B cell (primary cell): ENCODE data around the gene POU3F3. TPM values are rescaled to one million over a fixed set of nuclear protein-coding genes. Genes with fewer than 3 reads are reported as not detected.

Experiments used
- ATAC-seq: fragments of 200-7000 bp; cut with Tn5 transposase; one replicate; pipeline ENCODE4 v1.10.0; 2021; ENCODE audit warnings: low read depth, mild to moderate bottlenecking, moderate number of reproducible peaks, moderate library complexity
- CTCF ChIA-PET: fragments of 350-600 bp; sonication (Branson Sonifier 250); formaldehyde crosslinking; loops from one replicate; lab custom pipeline; 2021; ENCODE audit warnings: antibody characterized with exemption, inconsistent platforms; lab: Charles Lee
- POLR2A ChIA-PET: fragments of 350-600 bp; sonication (Branson Sonifier 250); formaldehyde crosslinking; loops from one replicate; lab custom pipeline; 2021; ENCODE audit warnings: antibody characterized with exemption; lab: Charles Lee
- DNase-seq: peaks from one replicate; pipeline ENCODE4 v3.0.0; 2013
- H2AFZ ChIP-seq: 2 replicates; pipeline ENCODE4 v1.6.1; 2012; ENCODE audit warnings: mild to moderate bottlenecking, low read depth, low read length; ENCODE audit not compliant: insufficient read depth, poor library complexity, severe bottlenecking
- H3K27ac ChIP-seq, 2 donors: 1 replicate in 1 of 2; 2 replicates in 1 of 2; pipeline ENCODE4 v1.5.1; 2012 to 2013; ENCODE audit warnings: low read length in 2 of 2, mild to moderate bottlenecking in 2 of 2, moderate library complexity in 1 of 2
- H3K27me3 ChIP-seq, 4 experiments: fragments of 200-600 bp in 1 of 4; sonication (generic) in 1 of 4; replicated peaks in 1 of 4; 1 replicate in 2 of 4; 2 replicates in 2 of 4; pipeline versions ENCODE4 v1.6.1 to v1.7.0; 2013 to 2016; ENCODE audit warnings: low read length in 3 of 4, mild to moderate bottlenecking in 2 of 4, mixed read lengths in 1 of 4, moderate library complexity in 1 of 4; ENCODE audit not compliant: insufficient read depth in 4 of 4, control insufficient read depth in 3 of 4; ENCODE audit errors: control extremely low read depth in 1 of 4
- H3K36me3 ChIP-seq, 2 experiments: replicated peaks in 1 of 2; 1 replicate in 1 of 2; 2 replicates in 1 of 2; pipeline versions ENCODE4 v1.6.1 to v1.7.1; 2013; ENCODE audit warnings: low read length in 1 of 2; ENCODE audit not compliant: insufficient read depth in 2 of 2, control insufficient read depth in 1 of 2; ENCODE audit errors: control extremely low read depth in 1 of 2, extremely low read depth in 1 of 2
- H3K4me1 ChIP-seq, 2 donors: fragments of 200-600 bp in 1 of 2; sonication (generic) in 1 of 2; 1 replicate in 1 of 2; 2 replicates in 1 of 2; pipeline versions ENCODE4 v1.5.1 to v1.6.1; 2013 to 2017; ENCODE audit warnings: low read length in 2 of 2; ENCODE audit not compliant: control insufficient read depth in 2 of 2, insufficient read depth in 2 of 2
- H3K4me2 ChIP-seq: replicated peaks from 2 replicates; pipeline ENCODE3; 2012; ENCODE audit warnings: mild to moderate bottlenecking, low read depth, low read length; ENCODE audit not compliant: poor library complexity, severe bottlenecking
- H3K4me3 ChIP-seq, 5 experiments: fragments of 200-600 bp in 1 of 5; sonication (generic) in 1 of 5; 1 replicate in 3 of 5; 2 replicates in 2 of 5; pipeline versions ENCODE4 v1.5.1 to v1.7.0; 2011 to 2016; ENCODE audit warnings: low read length in 4 of 5, mild to moderate bottlenecking in 4 of 5, low read depth in 2 of 5, control low read depth in 1 of 5, moderate library complexity in 1 of 5; ENCODE audit not compliant: insufficient read depth in 1 of 5; ENCODE audit errors: control extremely low read depth in 1 of 5, extremely low read depth in 1 of 5
- H3K79me2 ChIP-seq: fragments of 200-600 bp; sonication (generic); one replicate; pipeline ENCODE4 v1.6.0; 2016; ENCODE audit warnings: low read length; ENCODE audit not compliant: control insufficient read depth, insufficient read depth
- H3K9ac ChIP-seq: fragments of 200-600 bp; sonication (generic); 2 replicates; pipeline ENCODE4 v1.6.1; 2017; ENCODE audit warnings: mild to moderate bottlenecking, low read length, moderate library complexity
- H3K9me3 ChIP-seq, 3 donors: one replicate each; pipeline versions ENCODE4 v1.6.1 to v1.7.1; 2013; ENCODE audit warnings: low read length in 2 of 3; ENCODE audit not compliant: control insufficient read depth in 2 of 3, insufficient read depth in 1 of 3; ENCODE audit errors: control extremely low read depth in 1 of 3
- H4K20me1 ChIP-seq: 2 replicates; pipeline ENCODE4 v1.6.0; 2012; ENCODE audit warnings: mild to moderate bottlenecking, low read length; ENCODE audit not compliant: insufficient read depth, control insufficient read depth, poor library complexity, severe bottlenecking
- H3K27ac Mint-ChIP-seq: one replicate; pipeline ENCODE4 v1.8.0; 2021; ENCODE audit warnings: mixed read lengths
- H3K27me3 Mint-ChIP-seq: one replicate; pipeline ENCODE4 v1.8.0; 2021; ENCODE audit warnings: mixed read lengths
- H3K4me1 Mint-ChIP-seq: one replicate; pipeline ENCODE4 v1.8.0; 2021; ENCODE audit warnings: mixed read lengths
- H3K4me3 Mint-ChIP-seq: one replicate; pipeline ENCODE4 v1.8.0; 2021; ENCODE audit warnings: mixed read lengths
- H3K9me3 Mint-ChIP-seq: one replicate; pipeline ENCODE4 v1.8.0; 2022; ENCODE audit warnings: mixed read lengths; ENCODE audit not compliant: insufficient read depth
- EZH2 ChIP-seq: IDR thresholded peaks from 2 replicates; pipeline ENCODE4 v1.6.1; 2012; ENCODE audit warnings: borderline replicate concordance, low read depth, mild to moderate bottlenecking, moderate library complexity, low read length; ENCODE audit not compliant: insufficient read depth, poor library complexity, severe bottlenecking
- WGBS: methylation state at CpG from one replicate; pipeline ENCODE4 v1.1.5; 2013; ENCODE audit warnings: missing lambda C conversion rate; ENCODE audit not compliant: insufficient coverage; 5-methylcytosine and 5-hydroxymethylcytosine counted together
- intact Hi-C: fragments of 100-400 bp; cut with micrococcal nuclease; formaldehyde crosslinking; loops from one replicate; pipeline ENCODE4 v1.10.0; 2022
- polyA plus RNA-seq: library from polyadenylated mRNA; depleted of rRNA; stranded (reverse); fragments of >200 nt; gene quantifications from 2 replicates; pipeline ENCODE4 v1.2.3, GENCODE V29; 2012
- total RNA-seq, 2 donors: library from RNA; stranded (reverse); fragments of 120-200 nt in 1 of 2; gene quantifications; 1 replicate in 1 of 2; 2 replicates in 1 of 2; pipeline versions ENCODE4 v1.2.3 to v1.2.4, GENCODE V29; 2013 to 2022
- TF ChIP-seq, protein P1 (sequence below): fragments of 200-600 bp; IDR thresholded peaks from one replicate; pipeline ENCODE4 v1.8.0; 2022; ENCODE audit warnings: antibody characterized with exemption, mild to moderate bottlenecking

The POU3F3 gene
- total and polyA plus RNA-seq, 2 donors (not counting 1 experiment from before 2014, with no cell fraction given): 0.03 to 0.12 TPM

DNA sequence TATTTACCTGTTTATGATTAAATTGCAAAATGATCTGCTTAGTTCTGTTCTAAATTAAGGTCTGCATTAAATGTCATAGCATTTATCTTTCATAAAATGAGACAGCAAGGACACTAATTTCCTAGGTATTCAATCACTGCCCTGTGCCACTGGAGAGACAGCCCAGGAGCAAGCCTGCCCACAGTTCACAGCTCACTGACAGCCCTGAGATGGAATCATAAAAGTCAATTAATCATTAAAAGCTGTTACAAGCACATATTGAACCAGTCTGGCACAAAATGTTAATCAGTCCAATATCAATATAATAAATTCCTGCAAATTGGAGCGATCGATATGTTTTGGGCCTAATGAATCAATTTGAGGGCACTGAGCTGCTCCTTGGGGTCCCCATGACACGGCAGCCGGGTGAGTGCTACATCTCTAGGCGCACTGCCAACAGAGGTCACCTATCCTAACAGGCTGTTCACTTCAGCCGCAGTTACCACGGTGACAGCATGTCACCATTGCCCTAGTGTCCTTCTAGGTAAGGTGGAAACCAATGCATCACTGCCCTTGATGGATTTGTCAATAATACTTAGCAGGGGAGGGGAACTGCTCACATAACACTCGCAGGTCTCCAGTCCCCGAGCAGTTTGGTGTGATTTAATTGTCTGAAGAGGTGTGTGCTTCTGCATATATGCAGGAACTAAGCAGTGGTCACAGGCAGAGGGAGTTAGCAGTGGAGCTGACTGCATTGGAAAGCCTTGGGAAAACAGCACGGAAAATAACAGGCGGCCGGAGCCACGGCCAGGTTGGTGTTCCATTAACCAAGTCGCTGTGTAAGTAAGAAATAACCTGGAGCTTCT is 47.3 kb downstream of the POU3F3 start:
- 91% methylated on average over 10 of the region's 14 CpGs for WGBS
- no peak for ATAC-seq

GRCh38 chr2:104902317-104902716 is 48.4 kb downstream of the POU3F3 start:
- no CpG with 5 or more reads among the region's 6 CpGs for WGBS
- ChIA-PET POLR2A (no interaction called here), CTCF (no interaction called here)
- Mint-ChIP-seq H3K9me3 (no peaks in the 10 kb centered on the region), H3K4me3 (no peak overlapping the region), H3K4me1 (no peaks in the 10 kb centered on the region), H3K27me3 (peaks cover 12% of the 10 kb centered on the region), H3K27ac (no peak overlapping the region)
- H3K4me3 ChIP-seq: no peak overlapping the region
- H3K4me1 ChIP-seq: no peaks in the 10 kb centered on the region
- H3K9ac ChIP-seq: no peak overlapping the region
- no peaks in the 10 kb centered on the region for H3K36me3 ChIP-seq
- no peak overlapping the region for H3K4me2 ChIP-seq
- TF ChIP-seq, protein P1, sequence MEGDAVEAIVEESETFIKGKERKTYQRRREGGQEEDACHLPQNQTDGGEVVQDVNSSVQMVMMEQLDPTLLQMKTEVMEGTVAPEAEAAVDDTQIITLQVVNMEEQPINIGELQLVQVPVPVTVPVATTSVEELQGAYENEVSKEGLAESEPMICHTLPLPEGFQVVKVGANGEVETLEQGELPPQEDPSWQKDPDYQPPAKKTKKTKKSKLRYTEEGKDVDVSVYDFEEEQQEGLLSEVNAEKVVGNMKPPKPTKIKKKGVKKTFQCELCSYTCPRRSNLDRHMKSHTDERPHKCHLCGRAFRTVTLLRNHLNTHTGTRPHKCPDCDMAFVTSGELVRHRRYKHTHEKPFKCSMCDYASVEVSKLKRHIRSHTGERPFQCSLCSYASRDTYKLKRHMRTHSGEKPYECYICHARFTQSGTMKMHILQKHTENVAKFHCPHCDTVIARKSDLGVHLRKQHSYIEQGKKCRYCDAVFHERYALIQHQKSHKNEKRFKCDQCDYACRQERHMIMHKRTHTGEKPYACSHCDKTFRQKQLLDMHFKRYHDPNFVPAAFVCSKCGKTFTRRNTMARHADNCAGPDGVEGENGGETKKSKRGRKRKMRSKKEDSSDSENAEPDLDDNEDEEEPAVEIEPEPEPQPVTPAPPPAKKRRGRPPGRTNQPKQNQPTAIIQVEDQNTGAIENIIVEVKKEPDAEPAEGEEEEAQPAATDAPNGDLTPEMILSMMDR: no peak
- TF ChIP-seq EZH2: no peak
- no peaks in the 10 kb centered on the region for H3K79me2 ChIP-seq
- no peak for ATAC-seq
- H3K27ac ChIP-seq: no peak overlapping the region
- H3K27me3 ChIP-seq: peaks cover 0 to 4% (median 0%) of the 10 kb centered on the region in 4 experiments
- H4K20me1 ChIP-seq: no peaks in the 10 kb centered on the region
- DNase-seq: no peak
- no peak overlapping the region for H2AFZ ChIP-seq
- no peaks in the 10 kb centered on the region for H3K9me3 ChIP-seq
- intact Hi-C loops: no loop called here

More for the DNA sequence above, 47.3 kb downstream of the POU3F3 start:
- H3K27ac ChIP-seq: no peak overlapping the region
- POLR2A ChIA-PET: no interaction called here
- no peak overlapping the region for H3K27ac Mint-ChIP-seq
- no peaks in the 10 kb centered on the region for H4K20me1 ChIP-seq
- H3K9ac ChIP-seq: no peak overlapping the region
- H3K9me3 Mint-ChIP-seq: no peaks in the 10 kb centered on the region
- H3K36me3 ChIP-seq: no peaks in the 10 kb centered on the region
- CTCF ChIA-PET: no interaction called here
- peaks cover 2% of the 10 kb centered on the region for H3K27me3 Mint-ChIP-seq
- no peaks in the 10 kb centered on the region for H3K4me1 ChIP-seq
- H3K4me2 ChIP-seq: no peak overlapping the region
- peaks cover 0 to 5% (median 0%) of the 10 kb centered on the region in 3 donors for H3K9me3 ChIP-seq
- no peak for DNase-seq
- no peak for TF ChIP-seq EZH2
- TF ChIP-seq, protein P1: no peak
- H2AFZ ChIP-seq: no peak overlapping the region
- intact Hi-C loops: no loop called here
- H3K79me2 ChIP-seq: no peaks in the 10 kb centered on the region
- peaks cover 0 to 3% (median 0%) of the 10 kb centered on the region in 4 experiments for H3K27me3 ChIP-seq
- no peak overlapping the region for H3K4me3 Mint-ChIP-seq
- H3K4me3 ChIP-seq: no peak overlapping the region
- no peaks in the 10 kb centered on the region for H3K4me1 Mint-ChIP-seq
